ENCODE measurements around the gene ATL3.

Gene ATL3

GRCh38 chr11:63612181-63612580 is 59.0 kb downstream of the ATL3 start:
- Histone ChIP-seq H3K79me2 (ENCODE audit: insufficient read depth, low read length) (no peaks in the 10 kb centered on the region), H3K36me3 (ENCODE audit: insufficient read depth, low read length) (no peaks in the 10 kb centered on the region), H3K27ac (ENCODE audit: low read depth, low read length, poor library complexity, severe bottlenecking) (no peak overlapping the region), H3K9me3 (ENCODE audit: low read length) (no peaks in the 10 kb centered on the region), H3F3A (ENCODE audit: insufficient read depth, low read length) (no peaks in the 10 kb centered on the region), H3K4me2 (ENCODE audit: low read length) (no peak overlapping the region), H4K20me1 (ENCODE audit: insufficient read depth, low read length) (no peaks in the 10 kb centered on the region), H3K9ac (ENCODE audit: low read length) (no peak overlapping the region), H3K4me1 (ENCODE audit: insufficient read depth, low read length, severe bottlenecking) (peaks cover 13% of the 10 kb centered on the region), H3K27me3 (ENCODE audit: insufficient read depth, low read length) (no peaks in the 10 kb centered on the region), H3K9me2 (ENCODE audit: low read depth, low read length) (no peaks in the 10 kb centered on the region), H2AFZ (ENCODE audit: low read length) (no peak overlapping the region), H3K4me3 (ENCODE audit: low read depth, low read length, poor library complexity, severe bottlenecking) (no peak overlapping the region)
- TF ChIP-seq EZH2 (IDR thresholded peaks at IDR 0.05; ENCODE audit: borderline replicate concordance, low read length): no peak
- no peak for TF ChIP-seq CTCF (IDR thresholded peaks at IDR 0.05; ENCODE audit: low read length)

GRCh38 chr11:63611395-63611747 is 59.8 kb downstream of the ATL3 start:
- Histone ChIP-seq H3K9me3 (ENCODE audit: low read length) (no peaks in the 10 kb centered on the region), H3F3A (ENCODE audit: insufficient read depth, low read length) (no peaks in the 10 kb centered on the region), H3K4me3 (ENCODE audit: low read depth, low read length, poor library complexity, severe bottlenecking) (no peak overlapping the region), H3K4me2 (ENCODE audit: low read length) (no peak overlapping the region), H3K36me3 (ENCODE audit: insufficient read depth, low read length) (no peaks in the 10 kb centered on the region), H3K27ac (ENCODE audit: low read depth, low read length, poor library complexity, severe bottlenecking) (no peak overlapping the region), H3K79me2 (ENCODE audit: insufficient read depth, low read length) (no peaks in the 10 kb centered on the region), H2AFZ (ENCODE audit: low read length) (no peak overlapping the region), H3K4me1 (ENCODE audit: insufficient read depth, low read length, severe bottlenecking) (peaks cover 13% of the 10 kb centered on the region), H3K27me3 (ENCODE audit: insufficient read depth, low read length) (no peaks in the 10 kb centered on the region), H3K9ac (ENCODE audit: low read length) (no peak overlapping the region), H3K9me2 (ENCODE audit: low read depth, low read length) (no peaks in the 10 kb centered on the region), H4K20me1 (ENCODE audit: insufficient read depth, low read length) (no peaks in the 10 kb centered on the region)
- TF ChIP-seq EZH2 (IDR thresholded peaks at IDR 0.05; ENCODE audit: borderline replicate concordance, low read length): no peak

GRCh38 chr11:63610604-63611394 is 60.4 kb downstream of the ATL3 start:
- TF ChIP-seq EZH2 (IDR thresholded peaks at IDR 0.05; ENCODE audit: borderline replicate concordance, low read length) (no peak), CTCF (IDR thresholded peaks at IDR 0.05; ENCODE audit: low read length) (no peak)
- Histone ChIP-seq H3K9me2 (ENCODE audit: low read depth, low read length) (no peaks in the 10 kb centered on the region), H3K27ac (ENCODE audit: low read depth, low read length, poor library complexity, severe bottlenecking) (no peak overlapping the region), H3K4me1 (ENCODE audit: insufficient read depth, low read length, severe bottlenecking) (peaks cover 13% of the 10 kb centered on the region), H3K4me2 (ENCODE audit: low read length) (no peak overlapping the region), H3K79me2 (ENCODE audit: insufficient read depth, low read length) (no peaks in the 10 kb centered on the region), H3K9me3 (ENCODE audit: low read length) (no peaks in the 10 kb centered on the region), H3K9ac (ENCODE audit: low read length) (no peak overlapping the region), H3F3A (ENCODE audit: insufficient read depth, low read length) (no peaks in the 10 kb centered on the region), H2AFZ (ENCODE audit: low read length) (no peak overlapping the region), H4K20me1 (ENCODE audit: insufficient read depth, low read length) (no peaks in the 10 kb centered on the region), H3K4me3 (ENCODE audit: low read depth, low read length, poor library complexity, severe bottlenecking) (no peak overlapping the region), H3K36me3 (ENCODE audit: insufficient read depth, low read length) (no peaks in the 10 kb centered on the region), H3K27me3 (ENCODE audit: insufficient read depth, low read length) (no peaks in the 10 kb centered on the region)

Measured in OCI-LY1 (cell line).